ENCODE measurements around the gene CSN2.
"Not testable (repeated sequence)": the region's sequence is repeated elsewhere in the genome, so short reads cannot be mapped to it uniquely, and the experiment has no call there.

Gene CSN2

GRCh38 chr4:69965628-69966027 lies at the start of gene CSN2:
Gene CSN2, minus strand, starts transcription at chr4:69965728. Its CDS starts 4,733 bp downstream, at chr4:69960995.
- no peak for DNase-seq

GRCh38 chr4:70008771-70009170 lies 43.2 kb upstream of the CSN2 start:
- no peak for DNase-seq

GRCh38 chr4:70002507-70002906 lies 37.0 kb upstream of the CSN2 start:
- no peak for DNase-seq

GRCh38 chr4:70000711-70001110 lies 35.2 kb upstream of the CSN2 start:
- no peak for DNase-seq

- no peak for DNase-seq
Observed at GRCh38 chr4:69999420-69999819, 33.9 kb upstream of the CSN2 start.

GRCh38 chr4:69995526-69996016 lies 30.0 kb upstream of the CSN2 start, which contains the start of gene STATH:
Gene STATH, plus strand, starts transcription at chr4:69995966. Its CDS starts 2,472 bp downstream, at chr4:69998438.
- no peak for DNase-seq

- DNase-seq: no peak
Observed at GRCh38 chr4:69994782-69995181, 29.3 kb upstream of the CSN2 start.

- DNase-seq: no peak
Observed at GRCh38 chr4:69991016-69991415, 25.5 kb upstream of the CSN2 start.

GRCh38 chr4:69986663-69987062 lies 21.1 kb upstream of the CSN2 start:
- DNase-seq: no peak

- DNase-seq: no peak
Observed at GRCh38 chr4:69984030-69984443, 18.5 kb upstream of the CSN2 start.

- DNase-seq: no peak
Observed at GRCh38 chr4:69977582-69977981, 12.1 kb upstream of the CSN2 start.

- no peak for DNase-seq
Observed at GRCh38 chr4:69974631-69975030, 9.1 kb upstream of the CSN2 start.

GRCh38 chr4:69970071-69970470 lies 4.5 kb upstream of the CSN2 start:
- DNase-seq: no peak

GRCh38 chr4:69957209-69957608 lies 8.3 kb downstream of the CSN2 start:
- DNase-seq: no peak

GRCh38 chr4:69951602-69952001 lies 13.9 kb downstream of the CSN2 start:
- no peak for DNase-seq

GRCh38 chr4:69936566-69936965 lies 29.0 kb downstream of the CSN2 start:
- DNase-seq: no peak

- no peak for DNase-seq
Observed at GRCh38 chr4:69934150-69934549, 31.4 kb downstream of the CSN2 start.

- no peak for DNase-seq
Observed at GRCh38 chr4:69930768-69931167, 34.8 kb downstream of the CSN2 start, which contains the start of gene CSN1S1. Gene CSN1S1, plus strand, starts transcription at chr4:69931068. Its CDS starts 1,488 bp downstream, at chr4:69932556.

- not testable (repeated sequence) for DNase-seq
Observed at GRCh38 chr4:69923782-69924410, 41.6 kb downstream of the CSN2 start.

GRCh38 chr4:69920874-69921273 lies 44.7 kb downstream of the CSN2 start:
- DNase-seq: no peak

GRCh38 chr4:69910016-69910782 lies 55.3 kb downstream of the CSN2 start:
- no peak for DNase-seq

GRCh38 chr4:69909195-69909594 lies 56.3 kb downstream of the CSN2 start:
- no peak for DNase-seq

GRCh38 chr4:69907151-69907550 lies 58.4 kb downstream of the CSN2 start:
- DNase-seq: no peak

All from activated CD4-positive, alpha-beta T cell treated with anti-CD3 and anti-CD28 coated beads, Interleukin-2, amount 50 U/mL, for 4 hours (primary cell).